ENCODE results near the gene DNAH9.
"Not testable (repeated sequence)": the region's sequence is repeated elsewhere in the genome, so short reads cannot be mapped to it uniquely, and the experiment has no call there.

Gene DNAH9

DNA sequence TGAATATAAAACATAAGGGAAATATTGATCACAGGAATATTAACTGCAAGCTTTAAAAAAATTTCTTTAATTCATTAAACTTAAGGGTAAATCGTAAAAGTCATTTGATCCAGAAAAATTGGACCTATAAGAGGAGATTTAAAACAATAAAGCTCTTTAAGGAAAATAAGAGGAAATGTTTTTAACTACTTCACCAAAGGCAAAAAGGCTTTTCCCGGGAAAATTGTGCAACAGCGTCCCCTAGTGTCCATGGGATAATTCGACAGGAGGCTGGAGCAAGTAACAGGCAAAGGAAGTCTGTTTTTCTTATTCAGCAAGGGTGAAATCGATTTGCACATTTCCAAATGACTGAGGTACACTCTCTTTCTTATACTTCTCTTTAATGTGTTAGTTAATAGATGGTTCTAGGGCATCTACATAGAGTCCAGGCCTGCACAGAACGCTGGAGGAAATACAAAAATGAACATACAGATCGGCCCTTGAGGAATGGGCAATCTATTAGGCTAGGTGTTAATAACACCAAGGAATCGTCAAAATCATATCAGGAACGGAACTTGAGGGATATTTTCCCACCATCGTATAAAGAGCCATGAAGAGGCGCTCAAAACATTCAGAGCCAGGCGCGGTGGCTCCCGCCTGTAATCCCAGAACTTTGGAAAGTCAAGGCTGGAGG is 337.6 kb downstream of the DNAH9 start:
- Histone ChIP-seq H3K27me3 (ENCODE audit: control insufficient read depth, insufficient read depth, low read length) (no peaks in the 10 kb centered on the region), H3K4me1 (ENCODE audit: control insufficient read depth, insufficient read depth, low read length) (no peaks in the 10 kb centered on the region), H3K36me3 (ENCODE audit: control insufficient read depth, insufficient read depth, low read length) (no peaks in the 10 kb centered on the region), H3K4me3 (ENCODE audit: low read depth, low read length) (no peak overlapping the region), H3K9ac (ENCODE audit: low read depth, low read length) (no peak overlapping the region), H3K9me3 (ENCODE audit: control insufficient read depth, insufficient read depth, low read length) (no peaks in the 10 kb centered on the region)

DNA sequence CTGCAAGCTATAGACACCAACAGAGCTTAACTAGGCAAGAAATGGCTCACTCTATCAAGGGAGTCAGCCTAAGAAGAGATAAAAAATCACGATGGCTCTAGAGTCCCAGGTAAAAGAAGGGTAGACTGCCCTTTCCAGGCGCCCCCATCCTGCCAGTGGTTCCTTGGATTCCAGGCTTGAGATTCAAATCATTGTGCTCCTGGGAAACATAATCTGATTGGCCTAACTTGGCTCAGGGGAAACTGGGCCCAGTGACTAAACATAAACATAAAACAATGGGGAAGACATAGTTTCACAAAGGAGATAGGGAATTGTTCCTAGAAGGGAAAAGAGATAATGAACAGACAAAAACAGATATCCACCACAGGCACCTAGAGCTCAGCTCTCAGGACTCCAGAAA is 342.6 kb downstream of the DNAH9 start:
- no peak overlapping the region for H3K9ac ChIP-seq (ENCODE audit: low read depth, low read length)
- no peaks in the 10 kb centered on the region for H3K36me3 ChIP-seq (ENCODE audit: control insufficient read depth, insufficient read depth, low read length)
- H3K27me3 ChIP-seq (ENCODE audit: control insufficient read depth, insufficient read depth, low read length) = no peaks in the 10 kb centered on the region
- no peak overlapping the region for H3K4me3 ChIP-seq (ENCODE audit: low read depth, low read length)
- H3K4me1 ChIP-seq (ENCODE audit: control insufficient read depth, insufficient read depth, low read length) = no peaks in the 10 kb centered on the region
- no peaks in the 10 kb centered on the region for H3K9me3 ChIP-seq (ENCODE audit: control insufficient read depth, insufficient read depth, low read length)

DNA sequence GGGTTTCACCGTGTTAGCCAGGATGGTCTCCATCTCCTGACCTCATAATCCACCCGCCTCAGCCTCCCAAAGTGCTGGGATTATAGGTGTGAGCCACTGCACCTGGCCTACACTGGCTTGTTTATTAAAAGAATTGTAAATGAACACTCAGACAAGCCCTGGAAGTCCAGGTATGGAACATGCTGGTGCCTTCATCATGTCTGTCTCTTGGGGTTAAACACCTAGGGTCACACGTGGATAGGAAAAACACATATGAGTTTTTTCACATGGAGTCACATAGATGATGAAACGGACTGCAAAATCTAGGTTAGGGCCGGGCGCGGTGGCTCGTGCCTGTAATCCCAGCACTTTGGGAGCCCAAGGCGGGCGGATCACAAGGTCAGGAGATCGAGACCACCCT is 344.8 kb downstream of the DNAH9 start:
- H3K4me3 ChIP-seq (ENCODE audit: low read depth, low read length); H3K9ac ChIP-seq (ENCODE audit: low read depth, low read length); H3K36me3 ChIP-seq (ENCODE audit: control insufficient read depth, insufficient read depth, low read length); H3K27me3 ChIP-seq (ENCODE audit: control insufficient read depth, insufficient read depth, low read length); H3K4me1 ChIP-seq (ENCODE audit: control insufficient read depth, insufficient read depth, low read length); H3K9me3 ChIP-seq (ENCODE audit: control insufficient read depth, insufficient read depth, low read length): not testable (repeated sequence)

DNA sequence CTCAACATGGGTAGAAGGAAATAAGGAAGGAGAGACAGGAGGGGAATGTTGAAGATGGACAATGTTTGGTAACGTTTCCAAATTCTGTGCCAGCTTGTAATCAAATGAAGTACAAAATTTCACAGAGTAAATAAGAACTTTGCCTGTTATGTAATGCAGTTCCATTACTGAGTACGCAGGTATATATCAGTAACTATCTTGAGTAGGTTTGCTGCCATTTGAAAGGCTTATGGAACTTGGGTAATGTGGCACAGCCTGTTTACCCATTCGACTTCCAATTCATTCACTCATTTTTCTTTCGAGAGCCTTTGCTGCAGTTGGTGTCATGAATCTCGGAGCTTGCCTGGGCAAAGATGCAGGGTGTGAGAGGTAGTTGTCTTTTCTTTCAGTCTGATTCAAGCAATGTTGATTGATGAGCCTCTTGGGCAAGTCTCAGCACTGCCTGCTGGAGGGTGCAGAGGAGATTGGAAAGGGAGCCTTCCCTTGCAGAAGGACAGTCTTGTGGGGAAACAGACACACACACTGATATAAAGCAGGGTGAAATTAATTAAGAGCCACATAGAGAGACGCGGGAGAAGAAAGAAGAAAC is 345.6 kb downstream of the DNAH9 start:
- Histone ChIP-seq H3K36me3 (ENCODE audit: control insufficient read depth, insufficient read depth, low read length) (no peaks in the 10 kb centered on the region), H3K9ac (ENCODE audit: low read depth, low read length) (no peak overlapping the region), H3K27me3 (ENCODE audit: control insufficient read depth, insufficient read depth, low read length) (no peaks in the 10 kb centered on the region), H3K4me1 (ENCODE audit: control insufficient read depth, insufficient read depth, low read length) (no peaks in the 10 kb centered on the region), H3K4me3 (ENCODE audit: low read depth, low read length) (no peak overlapping the region), H3K9me3 (ENCODE audit: control insufficient read depth, insufficient read depth, low read length) (no peaks in the 10 kb centered on the region)

DNA sequence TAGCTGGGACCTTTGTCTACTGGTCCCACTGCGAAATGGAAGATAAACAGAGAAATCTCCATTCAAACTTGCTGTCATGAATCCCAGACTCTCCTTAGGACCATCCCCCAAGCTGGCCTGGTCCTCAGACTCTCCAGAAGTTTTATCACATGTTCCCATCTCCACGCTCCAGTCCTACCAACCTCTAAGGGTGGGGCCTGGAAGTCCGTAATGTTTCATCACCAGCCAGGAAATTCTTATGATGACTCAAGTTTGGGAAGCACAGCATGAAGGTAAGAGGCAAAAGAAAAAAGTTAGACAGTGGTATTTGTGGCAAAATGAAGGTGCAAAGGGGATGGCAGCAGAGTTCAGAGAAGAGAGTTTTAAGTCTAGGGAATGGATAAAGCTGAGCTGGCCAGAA is 346.3 kb downstream of the DNAH9 start:
- Histone ChIP-seq H3K36me3 (ENCODE audit: control insufficient read depth, insufficient read depth, low read length) (no peaks in the 10 kb centered on the region), H3K4me3 (ENCODE audit: low read depth, low read length) (no peak overlapping the region), H3K4me1 (ENCODE audit: control insufficient read depth, insufficient read depth, low read length) (no peaks in the 10 kb centered on the region), H3K9me3 (ENCODE audit: control insufficient read depth, insufficient read depth, low read length) (no peaks in the 10 kb centered on the region), H3K9ac (ENCODE audit: low read depth, low read length) (no peak overlapping the region), H3K27me3 (ENCODE audit: control insufficient read depth, insufficient read depth, low read length) (no peaks in the 10 kb centered on the region)

DNA sequence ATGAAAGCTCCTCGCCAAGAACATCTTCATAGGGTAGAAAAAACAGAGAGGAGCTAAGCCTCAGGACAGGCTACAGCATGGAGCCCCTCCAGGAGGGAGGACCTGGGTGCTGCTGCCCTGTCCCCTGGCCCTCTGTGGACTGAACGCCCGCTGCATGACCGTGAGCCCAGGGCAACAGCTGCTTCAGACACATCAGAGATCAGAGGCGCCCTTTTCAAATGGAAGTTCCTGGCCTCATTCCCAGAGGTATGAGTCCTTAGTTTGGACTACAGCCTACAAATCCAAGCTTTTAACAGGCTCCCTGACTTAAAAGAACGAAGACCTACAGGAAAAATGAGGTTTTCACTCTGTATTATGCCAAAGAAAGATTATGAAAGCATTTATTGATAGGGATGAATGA is 350.5 kb downstream of the DNAH9 start:
- H3K36me3 ChIP-seq (ENCODE audit: control insufficient read depth, insufficient read depth, low read length) = no peaks in the 10 kb centered on the region
- H3K9me3 ChIP-seq (ENCODE audit: control insufficient read depth, insufficient read depth, low read length) = no peaks in the 10 kb centered on the region
- H3K9ac ChIP-seq (ENCODE audit: low read depth, low read length) = no peak overlapping the region
- H3K27me3 ChIP-seq (ENCODE audit: control insufficient read depth, insufficient read depth, low read length) = no peaks in the 10 kb centered on the region
- no peak overlapping the region for H3K4me3 ChIP-seq (ENCODE audit: low read depth, low read length)
- no peaks in the 10 kb centered on the region for H3K4me1 ChIP-seq (ENCODE audit: control insufficient read depth, insufficient read depth, low read length)

DNA sequence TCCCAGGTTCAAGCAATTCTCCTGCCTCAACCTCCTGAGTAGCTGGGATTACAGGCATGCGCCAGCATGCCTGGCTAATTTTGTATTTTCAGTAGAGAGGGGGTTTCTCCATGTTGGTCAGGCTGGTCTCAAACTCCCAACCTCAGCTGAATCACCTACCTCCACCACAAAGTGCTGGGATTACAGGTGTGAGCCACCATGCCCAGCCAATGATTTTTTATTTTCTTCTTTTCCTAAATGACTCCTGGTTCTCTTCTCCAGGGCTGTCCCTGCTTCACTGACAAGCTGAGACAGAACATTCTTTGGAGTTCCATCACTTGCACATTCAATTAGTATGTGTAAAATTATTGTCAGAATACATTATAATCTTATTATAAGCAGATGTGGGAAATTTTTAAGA is 351.3 kb downstream of the DNAH9 start:
- not testable (repeated sequence) for H3K36me3 ChIP-seq (ENCODE audit: control insufficient read depth, insufficient read depth, low read length); H3K4me3 ChIP-seq (ENCODE audit: low read depth, low read length); H3K4me1 ChIP-seq (ENCODE audit: control insufficient read depth, insufficient read depth, low read length); H3K9me3 ChIP-seq (ENCODE audit: control insufficient read depth, insufficient read depth, low read length); H3K27me3 ChIP-seq (ENCODE audit: control insufficient read depth, insufficient read depth, low read length); H3K9ac ChIP-seq (ENCODE audit: low read depth, low read length)

DNA sequence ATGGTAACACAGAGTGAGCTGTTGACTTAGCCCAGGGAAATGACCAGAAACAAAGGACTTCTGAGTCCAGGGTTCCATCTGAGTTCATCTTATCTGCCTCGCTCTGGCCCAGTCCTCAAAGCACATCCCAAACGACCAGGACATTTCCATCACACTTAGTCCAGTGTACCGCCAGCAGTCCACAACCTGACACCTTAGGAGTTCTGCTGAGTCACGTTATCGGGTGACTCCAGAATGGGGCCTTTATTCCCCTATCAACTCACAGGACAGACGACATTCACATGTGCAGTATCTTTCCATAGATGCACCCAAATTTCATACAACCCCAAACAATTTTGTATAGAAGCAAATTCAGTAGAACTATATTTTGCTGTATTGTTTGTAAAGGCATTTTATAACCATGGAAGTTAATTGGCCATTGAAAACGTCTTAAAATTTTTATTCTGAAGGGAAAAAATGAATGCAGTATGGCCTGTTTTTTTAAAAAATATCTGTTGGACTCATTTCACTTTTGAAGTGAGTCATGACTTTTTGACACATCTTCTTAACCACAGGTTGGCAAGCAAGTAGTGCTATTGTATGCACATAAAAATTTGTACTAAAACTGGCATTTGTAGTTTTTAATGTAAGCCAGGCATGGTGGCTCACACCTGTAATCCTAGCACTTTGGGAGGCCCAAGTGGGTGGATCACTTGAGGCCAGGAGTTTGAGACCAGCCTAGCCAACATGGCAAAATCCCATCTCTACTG is 352.7 kb downstream of the DNAH9 start:
- no peaks in the 10 kb centered on the region for H3K27me3 ChIP-seq (ENCODE audit: control insufficient read depth, insufficient read depth, low read length)
- no peaks in the 10 kb centered on the region for H3K36me3 ChIP-seq (ENCODE audit: control insufficient read depth, insufficient read depth, low read length)
- no peaks in the 10 kb centered on the region for H3K9me3 ChIP-seq (ENCODE audit: control insufficient read depth, insufficient read depth, low read length)
- H3K4me1 ChIP-seq (ENCODE audit: control insufficient read depth, insufficient read depth, low read length) = no peaks in the 10 kb centered on the region
- no peak overlapping the region for H3K4me3 ChIP-seq (ENCODE audit: low read depth, low read length)
- no peak overlapping the region for H3K9ac ChIP-seq (ENCODE audit: low read depth, low read length)

DNA sequence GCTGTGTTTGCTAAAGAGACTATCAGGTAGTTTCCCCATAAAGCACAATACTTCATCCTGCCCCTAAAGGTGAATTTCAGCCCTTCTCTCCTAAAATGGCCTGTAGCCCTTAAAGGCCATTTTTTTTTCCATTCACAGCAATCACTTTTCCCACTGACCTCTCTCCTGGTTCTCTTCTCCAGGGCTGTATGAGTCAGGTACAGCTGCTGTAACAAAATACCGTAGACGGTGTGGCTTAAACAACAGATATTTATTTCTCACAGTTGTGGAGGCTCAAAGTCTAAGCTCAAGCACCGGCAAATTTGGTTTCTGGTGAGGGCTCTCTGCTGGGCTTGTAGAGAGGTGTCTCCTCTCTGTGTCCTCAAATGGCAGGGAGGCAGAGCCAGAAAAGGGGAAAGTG is 354.3 kb downstream of the DNAH9 start:
- Histone ChIP-seq H3K27me3 (ENCODE audit: control insufficient read depth, insufficient read depth, low read length) (no peaks in the 10 kb centered on the region), H3K9me3 (ENCODE audit: control insufficient read depth, insufficient read depth, low read length) (no peaks in the 10 kb centered on the region), H3K36me3 (ENCODE audit: control insufficient read depth, insufficient read depth, low read length) (no peaks in the 10 kb centered on the region), H3K4me3 (ENCODE audit: low read depth, low read length) (no peak overlapping the region), H3K9ac (ENCODE audit: low read depth, low read length) (no peak overlapping the region), H3K4me1 (ENCODE audit: control insufficient read depth, insufficient read depth, low read length) (no peaks in the 10 kb centered on the region)

DNA sequence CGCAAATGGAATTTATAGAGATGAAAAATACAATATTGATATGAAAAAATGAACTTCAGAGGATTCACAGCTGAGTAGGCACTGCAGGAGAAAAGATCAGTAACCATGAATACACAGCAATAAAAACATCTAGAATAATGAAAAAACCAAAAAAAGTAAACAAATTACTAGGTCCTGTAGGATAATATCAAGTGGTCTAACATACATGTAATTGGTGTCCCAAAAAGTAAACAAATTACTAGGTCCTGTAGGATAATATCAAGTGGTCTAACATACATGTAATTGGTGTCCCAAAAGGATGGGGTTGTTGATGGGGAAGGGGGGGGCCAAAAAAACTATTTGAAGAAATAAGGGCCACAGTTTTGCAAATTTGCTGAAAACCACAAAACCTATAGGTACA is 355.7 kb downstream of the DNAH9 start:
- H3K4me3 ChIP-seq (ENCODE audit: low read depth, low read length) = no peak overlapping the region
- H3K36me3 ChIP-seq (ENCODE audit: control insufficient read depth, insufficient read depth, low read length) = no peaks in the 10 kb centered on the region
- no peaks in the 10 kb centered on the region for H3K9me3 ChIP-seq (ENCODE audit: control insufficient read depth, insufficient read depth, low read length)
- H3K4me1 ChIP-seq (ENCODE audit: control insufficient read depth, insufficient read depth, low read length) = no peaks in the 10 kb centered on the region
- H3K27me3 ChIP-seq (ENCODE audit: control insufficient read depth, insufficient read depth, low read length) = no peaks in the 10 kb centered on the region
- H3K9ac ChIP-seq (ENCODE audit: low read depth, low read length) = no peak overlapping the region

DNA sequence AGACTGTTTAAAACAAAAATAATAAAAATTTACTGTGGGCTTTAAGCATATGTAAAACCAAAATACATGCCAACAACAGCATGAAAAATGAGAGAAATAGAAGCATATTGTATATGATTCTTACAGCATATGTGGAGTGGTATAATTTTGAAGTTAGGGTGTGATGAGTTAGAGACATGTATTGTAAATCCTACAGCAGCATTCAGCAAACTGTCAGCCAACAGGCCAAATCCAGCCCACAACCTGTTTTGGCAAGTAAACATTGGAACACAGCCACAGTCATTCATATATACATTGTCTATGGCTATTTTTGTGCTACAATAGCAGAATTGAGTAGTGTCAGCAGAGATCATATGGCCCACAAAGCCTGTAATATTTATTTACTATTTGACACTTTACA is 356.7 kb downstream of the DNAH9 start:
- Histone ChIP-seq H3K4me3 (ENCODE audit: low read depth, low read length) (no peak overlapping the region), H3K9ac (ENCODE audit: low read depth, low read length) (no peak overlapping the region), H3K27me3 (ENCODE audit: control insufficient read depth, insufficient read depth, low read length) (no peaks in the 10 kb centered on the region), H3K9me3 (ENCODE audit: control insufficient read depth, insufficient read depth, low read length) (no peaks in the 10 kb centered on the region), H3K4me1 (ENCODE audit: control insufficient read depth, insufficient read depth, low read length) (no peaks in the 10 kb centered on the region), H3K36me3 (ENCODE audit: control insufficient read depth, insufficient read depth, low read length) (no peaks in the 10 kb centered on the region)

DNA sequence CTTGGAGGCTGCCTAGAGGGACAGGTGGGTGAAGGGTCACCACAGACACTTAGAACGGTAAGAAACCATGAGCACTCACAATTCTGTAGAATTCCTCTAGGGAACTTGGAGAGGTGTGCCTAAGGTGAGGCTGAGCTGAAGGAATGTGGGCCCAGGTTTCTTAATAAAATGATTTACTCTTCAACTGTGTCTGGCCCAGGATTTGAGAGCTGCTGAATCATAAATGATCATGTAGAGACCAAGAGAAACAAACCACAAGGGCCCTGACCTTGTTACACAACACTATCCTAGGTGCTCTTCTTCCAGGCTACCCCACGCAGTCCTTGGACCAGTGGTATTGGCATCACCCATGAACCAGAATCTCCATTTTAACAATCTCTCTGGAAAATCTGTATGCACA is 371.3 kb downstream of the DNAH9 start:
- Histone ChIP-seq H3K36me3 (ENCODE audit: control insufficient read depth, insufficient read depth, low read length) (no peaks in the 10 kb centered on the region), H3K9ac (ENCODE audit: low read depth, low read length) (no peak overlapping the region), H3K27me3 (ENCODE audit: control insufficient read depth, insufficient read depth, low read length) (no peaks in the 10 kb centered on the region), H3K4me1 (ENCODE audit: control insufficient read depth, insufficient read depth, low read length) (no peaks in the 10 kb centered on the region), H3K4me3 (ENCODE audit: low read depth, low read length) (no peak overlapping the region), H3K9me3 (ENCODE audit: control insufficient read depth, insufficient read depth, low read length) (no peaks in the 10 kb centered on the region)

All from iPS-15b (cell line).